Transverse colon (tissue), 3 donors: Measurements from ENCODE around the gene EIF2AK2.

Experiments
- EP300 ChIP-seq: sonication (generic); formaldehyde crosslinking; IDR thresholded peaks from one replicate; pipeline ENCODE4 v1.6.1; 2017; ENCODE audit warnings: antibody characterized with exemption, low read depth
- POLR2A ChIP-seq: fragments of 450-650 bp; IDR thresholded peaks from one replicate; pipeline ENCODE4 v1.6.1; 2016; ENCODE audit warnings: antibody characterized with exemption, mild to moderate bottlenecking, moderate library complexity
- TF ChIP-seq, protein P1 (sequence below), 5 experiments: fragments of 200-600 bp in 3 of 5; fragments of 450-650 bp in 2 of 5; sonication (generic) in 3 of 5; IDR thresholded peaks; 1 replicate in 2 of 5; 2 replicates in 3 of 5; pipeline ENCODE4 v1.5.1; 2016 to 2017; ENCODE audit warnings: antibody characterized with exemption in 5 of 5, inconsistent platforms in 3 of 5, mild to moderate bottlenecking in 2 of 5, moderate library complexity in 1 of 5

- TF ChIP-seq POLR2A: no peak
- TF ChIP-seq, protein P1, sequence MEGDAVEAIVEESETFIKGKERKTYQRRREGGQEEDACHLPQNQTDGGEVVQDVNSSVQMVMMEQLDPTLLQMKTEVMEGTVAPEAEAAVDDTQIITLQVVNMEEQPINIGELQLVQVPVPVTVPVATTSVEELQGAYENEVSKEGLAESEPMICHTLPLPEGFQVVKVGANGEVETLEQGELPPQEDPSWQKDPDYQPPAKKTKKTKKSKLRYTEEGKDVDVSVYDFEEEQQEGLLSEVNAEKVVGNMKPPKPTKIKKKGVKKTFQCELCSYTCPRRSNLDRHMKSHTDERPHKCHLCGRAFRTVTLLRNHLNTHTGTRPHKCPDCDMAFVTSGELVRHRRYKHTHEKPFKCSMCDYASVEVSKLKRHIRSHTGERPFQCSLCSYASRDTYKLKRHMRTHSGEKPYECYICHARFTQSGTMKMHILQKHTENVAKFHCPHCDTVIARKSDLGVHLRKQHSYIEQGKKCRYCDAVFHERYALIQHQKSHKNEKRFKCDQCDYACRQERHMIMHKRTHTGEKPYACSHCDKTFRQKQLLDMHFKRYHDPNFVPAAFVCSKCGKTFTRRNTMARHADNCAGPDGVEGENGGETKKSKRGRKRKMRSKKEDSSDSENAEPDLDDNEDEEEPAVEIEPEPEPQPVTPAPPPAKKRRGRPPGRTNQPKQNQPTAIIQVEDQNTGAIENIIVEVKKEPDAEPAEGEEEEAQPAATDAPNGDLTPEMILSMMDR (IDR thresholded peaks at IDR 0.05): no peak
- no peak for TF ChIP-seq EP300
These were observed 7.0 kb downstream of the EIF2AK2 start for GRCh38 chr2:37149626-37150322.
